GM12865 (cell line): ENCODE data around the gene ZNF367.
A peak's percentile ranks its signal among the peaks of the same experiment; 100 is the strongest.

Experiments
- DNase-seq: peaks from one replicate; pipeline ENCODE4 v3.0.0; 2010; ENCODE audit warnings: low read depth
- H3K4me3 ChIP-seq: 2 replicates; pipeline ENCODE4 v1.5.1; 2011; ENCODE audit warnings: mild to moderate bottlenecking, low read depth, low read length, control low read depth
- CTCF ChIP-seq: IDR thresholded peaks from 2 replicates; pipeline ENCODE4 v1.5.1; 2011; ENCODE audit warnings: low read length, control low read depth, low read depth, inconsistent platforms; ENCODE audit not compliant: insufficient read depth; ENCODE audit errors: missing control alignments

The ZNF367 gene

GRCh38 chr9:96417661-96418082 lies 498 bp downstream of the ZNF367 start:
- DNase-seq: no peak
- TF ChIP-seq CTCF: no peak
- peak overlapping the region; percentile 88 for H3K4me3 ChIP-seq

GRCh38 chr9:96417051-96417586 lies 1.1 kb downstream of the ZNF367 start:
- no peak for TF ChIP-seq CTCF
- peak overlapping the region; percentile 68 for H3K4me3 ChIP-seq
- DNase-seq: peak; percentile 94

GRCh38 chr9:96413302-96414221 lies 4.6 kb downstream of the ZNF367 start:
- DNase-seq: peak; percentile 77
- peak; percentile 5 for TF ChIP-seq CTCF
- peak overlapping the region; percentile 54 for H3K4me3 ChIP-seq

- H3K4me3 ChIP-seq: no peak overlapping the region
- no peak for TF ChIP-seq CTCF
- peak; percentile 51 for DNase-seq
Observed at GRCh38 chr9:96412174-96412913, 5.8 kb downstream of the ZNF367 start.

GRCh38 chr9:96411129-96411838 lies 6.9 kb downstream of the ZNF367 start:
- no peak overlapping the region for H3K4me3 ChIP-seq
- no peak for DNase-seq
- TF ChIP-seq CTCF: no peak
